HG02623 (cell line): Measurements from ENCODE around the gene TBC1D22A.

Experiments used
- ATAC-seq: cut with Tn5 transposase; IDR thresholded peaks from one replicate; pipeline ENCODE4 v1.9.1; 2021; ENCODE audit warnings: moderate library complexity; ENCODE audit not compliant: unreplicated experiment

The TBC1D22A gene

GRCh38 chr22:46947516-46948257, 185.2 kb downstream of the TBC1D22A start:
- no peak for ATAC-seq

GRCh38 chr22:46948411-46949144, 186.1 kb downstream of the TBC1D22A start:
- no peak for ATAC-seq

- no peak for ATAC-seq
Observed at GRCh38 chr22:46951350-46951749, 188.9 kb downstream of the TBC1D22A start.

- no peak for ATAC-seq
Observed at GRCh38 chr22:46951973-46952372, 189.5 kb downstream of the TBC1D22A start.

GRCh38 chr22:46953968-46954765, 191.7 kb downstream of the TBC1D22A start:
- no peak for ATAC-seq

- no peak for ATAC-seq
Observed at GRCh38 chr22:46954781-46955180, 192.3 kb downstream of the TBC1D22A start.

- ATAC-seq, result no peak
Observed at GRCh38 chr22:46956498-46957215, 194.2 kb downstream of the TBC1D22A start.

- no peak for ATAC-seq
Observed at GRCh38 chr22:46957521-46957920, 195.1 kb downstream of the TBC1D22A start.

- ATAC-seq, result no peak
Observed at GRCh38 chr22:46958191-46958590, 195.7 kb downstream of the TBC1D22A start.

GRCh38 chr22:46958658-46959057, 196.2 kb downstream of the TBC1D22A start:
- no peak for ATAC-seq

- ATAC-seq, result no peak
Observed at GRCh38 chr22:46959369-46959768, 196.9 kb downstream of the TBC1D22A start.

GRCh38 chr22:46961591-46962295, 199.3 kb downstream of the TBC1D22A start:
- no peak for ATAC-seq

- ATAC-seq, result no peak
Observed at GRCh38 chr22:46962406-46962805, 200.0 kb downstream of the TBC1D22A start.

GRCh38 chr22:46963672-46964545, 201.5 kb downstream of the TBC1D22A start:
- no peak for ATAC-seq

- ATAC-seq, result no peak
Observed at GRCh38 chr22:46964773-46965550, 202.5 kb downstream of the TBC1D22A start.

GRCh38 chr22:46965555-46966494, 203.4 kb downstream of the TBC1D22A start:
- no peak for ATAC-seq

GRCh38 chr22:46966495-46966845, 204.0 kb downstream of the TBC1D22A start:
- no peak for ATAC-seq

GRCh38 chr22:46966846-46967245, 204.4 kb downstream of the TBC1D22A start:
- ATAC-seq, result no peak
